ENCODE data around the gene TXN2. TPM values are rescaled to one million over a fixed set of nuclear protein-coding genes. Genes with fewer than 3 reads are reported as not detected.

TXN2 gene
- polyA plus RNA-seq, 1 experiment, result 157 TPM

DNA sequence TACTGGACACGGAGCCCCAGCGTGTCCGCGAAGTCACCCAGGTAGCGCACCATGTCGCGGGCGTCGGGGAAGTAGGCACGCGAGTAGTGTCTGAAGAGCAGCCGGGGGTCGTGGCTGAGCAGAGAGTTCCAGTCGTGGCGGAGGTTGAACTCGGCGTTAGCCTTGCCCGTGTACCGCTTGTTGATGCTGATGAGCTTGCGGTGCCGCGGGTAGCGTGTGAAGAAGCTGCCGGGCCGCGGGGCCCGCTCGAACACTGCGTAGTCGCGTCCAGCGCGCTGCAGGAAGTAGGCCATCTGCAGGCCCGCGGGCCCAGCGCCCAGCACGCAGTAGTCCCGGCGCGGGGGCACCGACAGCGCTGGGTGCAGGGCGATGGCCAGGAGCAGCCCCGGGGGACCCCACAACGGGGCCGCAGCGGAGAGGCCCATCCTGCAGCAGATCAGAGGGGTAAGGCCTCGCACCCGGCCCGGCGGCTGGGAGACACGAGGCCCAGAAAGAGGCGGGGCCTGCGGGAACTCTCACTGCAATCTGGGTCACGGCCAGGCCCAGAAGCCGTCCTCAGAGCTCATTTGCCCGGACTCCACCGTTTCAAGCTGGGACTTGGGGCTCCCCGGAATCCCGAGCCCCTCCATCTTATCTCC lies 24.7 kb upstream of the TXN2 start:
- POLR2A ChIA-PET, result interaction anchor here (0.6 to 1.1 kb wide), 2 partner anchors 24 to 82 kb away, joined by 3 to 4 read pairs; no protein-coding TSS in a partner anchor
- no peak for DNase-seq (ENCODE audit: low read depth, low spot score)
- Histone ChIP-seq H3K27me3 (ENCODE audit: control insufficient read depth, insufficient read depth, low read length) (no peaks in the 10 kb centered on the region), H3K27ac (ENCODE audit: low read depth, low read length) (no peak overlapping the region), H3K4me3 (ENCODE audit: low read depth, low read length) (no peak overlapping the region; the same call in 1 of the 2 replicates), H3K9me3 (ENCODE audit: control insufficient read depth, insufficient read depth, low read length) (peaks cover 5% of the 10 kb centered on the region; the same call in 1 of the 2 replicates)
- TF ChIP-seq, protein P1, sequence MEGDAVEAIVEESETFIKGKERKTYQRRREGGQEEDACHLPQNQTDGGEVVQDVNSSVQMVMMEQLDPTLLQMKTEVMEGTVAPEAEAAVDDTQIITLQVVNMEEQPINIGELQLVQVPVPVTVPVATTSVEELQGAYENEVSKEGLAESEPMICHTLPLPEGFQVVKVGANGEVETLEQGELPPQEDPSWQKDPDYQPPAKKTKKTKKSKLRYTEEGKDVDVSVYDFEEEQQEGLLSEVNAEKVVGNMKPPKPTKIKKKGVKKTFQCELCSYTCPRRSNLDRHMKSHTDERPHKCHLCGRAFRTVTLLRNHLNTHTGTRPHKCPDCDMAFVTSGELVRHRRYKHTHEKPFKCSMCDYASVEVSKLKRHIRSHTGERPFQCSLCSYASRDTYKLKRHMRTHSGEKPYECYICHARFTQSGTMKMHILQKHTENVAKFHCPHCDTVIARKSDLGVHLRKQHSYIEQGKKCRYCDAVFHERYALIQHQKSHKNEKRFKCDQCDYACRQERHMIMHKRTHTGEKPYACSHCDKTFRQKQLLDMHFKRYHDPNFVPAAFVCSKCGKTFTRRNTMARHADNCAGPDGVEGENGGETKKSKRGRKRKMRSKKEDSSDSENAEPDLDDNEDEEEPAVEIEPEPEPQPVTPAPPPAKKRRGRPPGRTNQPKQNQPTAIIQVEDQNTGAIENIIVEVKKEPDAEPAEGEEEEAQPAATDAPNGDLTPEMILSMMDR (IDR thresholded peaks at IDR 0.05; ENCODE audit: low read depth, low read length), result no peak
- CTCF ChIA-PET, result interaction anchor here (1.2 kb wide), 1 partner anchor 20 kb away, joined by 4 read pairs; no protein-coding TSS in a partner anchor

DNA sequence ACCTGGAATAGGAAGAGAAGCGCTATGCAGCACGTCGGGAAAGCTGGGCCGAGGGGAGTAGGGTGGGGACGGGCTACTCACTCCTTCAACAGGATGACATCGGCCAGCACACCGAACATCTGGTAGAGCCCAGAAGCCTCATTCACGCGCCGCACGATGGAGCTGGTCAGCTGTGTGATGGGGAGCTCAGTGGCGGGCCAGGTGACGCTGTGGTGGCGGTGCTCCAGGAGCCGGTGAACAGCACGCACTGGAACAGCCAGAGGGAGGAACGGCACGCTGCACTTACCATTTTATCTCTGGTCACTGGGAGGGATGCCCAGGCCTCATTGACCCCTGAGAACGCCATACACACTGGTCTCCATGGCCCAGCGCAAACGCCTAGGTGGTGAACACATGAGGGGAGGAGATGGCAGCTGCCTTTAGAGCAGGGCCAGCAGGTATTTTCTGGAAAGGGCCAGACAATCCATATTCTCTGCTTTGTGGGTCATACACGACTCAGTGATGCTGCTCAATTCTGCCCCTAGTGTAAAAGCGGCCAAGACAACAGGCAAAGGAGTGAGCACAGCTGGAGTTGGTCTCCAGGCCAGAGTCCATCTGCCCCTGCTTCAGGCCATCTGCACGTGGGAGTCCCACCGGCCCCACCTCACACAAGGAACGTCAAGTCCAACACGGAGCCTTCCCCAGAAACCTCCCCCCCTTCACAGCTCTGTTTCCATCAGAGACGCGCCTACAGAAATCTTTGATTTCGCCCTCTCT lies 16.6 kb upstream of the TXN2 start:
- Histone ChIP-seq H3K4me3 (ENCODE audit: low read depth, low read length) (no peak overlapping the region), H3K9me3 (ENCODE audit: control insufficient read depth, insufficient read depth, low read length) (no peaks in the 10 kb centered on the region), H3K27me3 (ENCODE audit: control insufficient read depth, insufficient read depth, low read length) (no peaks in the 10 kb centered on the region), H3K27ac (ENCODE audit: low read depth, low read length) (no peak overlapping the region)
- CTCF ChIA-PET, result interaction anchor here (0.6 kb wide), 1 partner anchor 12 kb away, joined by 3 read pairs; no protein-coding TSS in a partner anchor
- POLR2A ChIA-PET, result no interaction called here
- DNase-seq (ENCODE audit: low read depth, low spot score), result no peak
- TF ChIP-seq, protein P1 (IDR thresholded peaks at IDR 0.05; ENCODE audit: low read depth, low read length), result no peak

DNA sequence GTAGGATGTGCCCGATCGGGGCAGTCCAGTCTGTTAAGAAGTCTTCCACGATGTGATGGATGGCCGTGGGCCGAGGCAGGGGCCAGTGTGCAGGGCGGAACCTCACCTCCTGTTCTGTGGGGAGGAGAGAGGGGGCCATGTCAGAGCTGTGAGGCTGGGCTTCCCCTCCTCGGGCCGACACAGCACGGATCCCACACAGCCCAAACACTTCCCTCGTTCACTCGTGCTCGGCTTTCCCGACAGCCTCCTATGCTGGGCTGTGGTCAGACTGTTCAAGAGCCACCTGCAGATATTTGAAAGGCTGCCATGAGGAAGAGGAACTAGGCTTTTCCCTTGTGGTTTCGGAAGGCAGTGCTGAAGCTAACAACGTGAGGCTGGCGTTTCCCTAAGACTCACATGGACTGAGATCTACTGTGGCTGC lies 12.3 kb upstream of the TXN2 start:
- H3K4me3 ChIP-seq (ENCODE audit: low read depth, low read length), result no peak overlapping the region
- H3K9me3 ChIP-seq (ENCODE audit: control insufficient read depth, insufficient read depth, low read length), result no peaks in the 10 kb centered on the region; the same call in 1 of the 2 replicates
- TF ChIP-seq, protein P1 (IDR thresholded peaks at IDR 0.05; ENCODE audit: low read depth, low read length), result no peak
- POLR2A ChIA-PET, result no interaction called here
- DNase-seq (ENCODE audit: low read depth, low spot score), result no peak
- H3K27ac ChIP-seq (ENCODE audit: low read depth, low read length), result no peak overlapping the region
- H3K27me3 ChIP-seq (ENCODE audit: control insufficient read depth, insufficient read depth, low read length), result no peaks in the 10 kb centered on the region
- CTCF ChIA-PET, result no interaction called here

DNA sequence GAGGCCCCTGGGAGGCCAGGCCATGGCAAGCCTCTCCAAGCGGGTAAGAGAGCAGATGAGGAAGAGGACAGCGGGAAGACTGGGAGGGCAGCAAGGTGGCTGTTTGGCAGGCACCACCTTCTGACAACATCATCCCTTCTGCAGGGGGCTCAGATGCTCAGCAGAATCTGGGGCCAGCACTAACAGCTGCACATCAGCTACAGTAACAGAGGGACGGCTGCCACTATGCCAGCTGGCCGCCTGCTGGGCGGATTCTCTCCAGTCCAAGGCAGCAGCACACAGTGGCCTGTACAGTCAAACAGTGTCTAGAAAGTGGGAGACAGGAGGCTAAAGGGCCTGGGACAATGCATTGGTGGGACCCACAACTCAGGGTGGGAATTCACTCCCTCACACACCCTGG lies 10.7 kb upstream of the TXN2 start:
- DNase-seq (ENCODE audit: low read depth, low spot score), result no peak
- Histone ChIP-seq H3K9me3 (ENCODE audit: control insufficient read depth, insufficient read depth, low read length) (peaks cover 3% of the 10 kb centered on the region), H3K4me3 (ENCODE audit: low read depth, low read length) (no peak overlapping the region), H3K27me3 (ENCODE audit: control insufficient read depth, insufficient read depth, low read length) (no peaks in the 10 kb centered on the region), H3K27ac (ENCODE audit: low read depth, low read length) (no peak overlapping the region)
- POLR2A ChIA-PET, result no interaction called here
- CTCF ChIA-PET, result interaction anchor here (0.6 to 0.8 kb wide), 2 partner anchors 191 to 464 kb away, joined by 3 to 9 read pairs; partner anchors contain the start of gene RBFOX2
- TF ChIP-seq, protein P1 (IDR thresholded peaks at IDR 0.05; ENCODE audit: low read depth, low read length), result no peak

DNA sequence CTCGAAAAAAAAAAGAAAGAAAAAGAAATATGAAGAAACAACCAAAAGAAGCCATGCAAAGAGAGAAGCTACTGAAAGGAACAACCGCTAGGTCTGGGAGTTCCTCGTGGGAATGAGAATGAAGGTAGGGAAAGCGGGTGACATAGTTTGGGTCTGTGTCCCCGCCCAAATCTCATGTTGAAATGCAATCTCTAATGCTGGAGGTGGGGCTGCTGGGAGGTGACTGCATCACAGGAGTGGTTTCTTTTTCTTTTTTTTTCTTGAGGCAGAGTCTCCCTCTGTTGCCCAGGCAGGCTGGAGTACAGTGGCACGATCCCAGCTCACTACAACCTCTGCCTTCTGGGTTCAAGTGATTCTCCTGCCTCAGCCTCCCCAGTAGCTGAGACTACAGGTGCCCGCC lies 9.7 kb upstream of the TXN2 start:
- H3K27ac ChIP-seq (ENCODE audit: low read depth, low read length), result no peak overlapping the region
- ChIA-PET POLR2A (interaction anchor here (1.4 kb wide), 1 partner anchor 16 kb away, joined by 5 read pairs; the partner anchor contains the start of gene FOXRED2), CTCF (no interaction called here)
- no peaks in the 10 kb centered on the region for H3K27me3 ChIP-seq (ENCODE audit: control insufficient read depth, insufficient read depth, low read length)
- TF ChIP-seq, protein P1 (IDR thresholded peaks at IDR 0.05; ENCODE audit: low read depth, low read length), result no peak
- no peak for DNase-seq (ENCODE audit: low read depth, low spot score)
- no peak overlapping the region for H3K4me3 ChIP-seq (ENCODE audit: low read depth, low read length)
- peaks cover 7% of the 10 kb centered on the region for H3K9me3 ChIP-seq (ENCODE audit: control insufficient read depth, insufficient read depth, low read length)
